NCI-H748 (cell line): ENCODE results near the gene NFKB2.
A peak's percentile ranks its signal among the peaks of the same experiment; 100 is the strongest.

ENCODE experiments used
- DNase-seq: peaks from one replicate; lab custom pipeline; 2025; ENCODE audit not compliant: unreplicated experiment; lab: John Stamatoyannopoulos, UW

NFKB2 gene

GRCh38 chr10:102420714-102421506 lies 25.4 kb downstream of the NFKB2 start, which contains the start of gene FBXL15:
Gene FBXL15, plus strand, starts transcription at chr10:102420836. Its CDS starts 294 bp downstream, at chr10:102421130.
- peak; percentile 94 for DNase-seq

- no peak for DNase-seq
These were observed 25.9 kb downstream of the NFKB2 start for GRCh38 chr10:102421507-102421756.

GRCh38 chr10:102421757-102422512 lies 26.4 kb downstream of the NFKB2 start:
- peak; percentile 41 for DNase-seq

- peak; percentile 70 for DNase-seq
These were observed 27.1 kb downstream of the NFKB2 start for GRCh38 chr10:102422545-102423129.

- DNase-seq, result no peak
These were observed 28.0 kb downstream of the NFKB2 start for GRCh38 chr10:102423372-102423968.

GRCh38 chr10:102424145-102424544 lies 28.6 kb downstream of the NFKB2 start:
- no peak for DNase-seq

- no peak for DNase-seq
These were observed 29.4 kb downstream of the NFKB2 start for GRCh38 chr10:102424916-102425315.

- DNase-seq, result no peak
These were observed 29.9 kb downstream of the NFKB2 start for GRCh38 chr10:102425444-102425843.

GRCh38 chr10:102426803-102427287 lies 31.3 kb downstream of the NFKB2 start:
- DNase-seq, result no peak

- DNase-seq, result no peak
These were observed 34.0 kb downstream of the NFKB2 start for GRCh38 chr10:102429468-102429867.

- DNase-seq, result peak; percentile 29
These were observed 36.1 kb downstream of the NFKB2 start for GRCh38 chr10:102431452-102432124.

GRCh38 chr10:102432162-102432950 lies 36.9 kb downstream of the NFKB2 start, which contains the start of gene CUEDC2:
Gene CUEDC2, minus strand, starts transcription at chr10:102432574. Its CDS starts 7,386 bp downstream, at chr10:102425188.
- DNase-seq, result peak; percentile 94

- DNase-seq, result no peak
These were observed 38.1 kb downstream of the NFKB2 start for GRCh38 chr10:102433619-102434046.

GRCh38 chr10:102434394-102435132 lies 39.1 kb downstream of the NFKB2 start:
- DNase-seq, result no peak

- DNase-seq, result no peak
These were observed 39.6 kb downstream of the NFKB2 start for GRCh38 chr10:102435133-102435497.

GRCh38 chr10:102435529-102436233 lies 40.2 kb downstream of the NFKB2 start:
- no peak for DNase-seq

- no peak for DNase-seq
These were observed 40.8 kb downstream of the NFKB2 start for GRCh38 chr10:102436312-102436711.

GRCh38 chr10:102437515-102437914 lies 42.0 kb downstream of the NFKB2 start:
- DNase-seq, result no peak

GRCh38 chr10:102438374-102438773 lies 42.9 kb downstream of the NFKB2 start:
- no peak for DNase-seq
